Measurements from ENCODE around the gene FAM118B. TPM values are rescaled to one million over a fixed set of nuclear protein-coding genes. Genes with fewer than 3 reads are reported as not detected.

FAM118B gene
- total and polyA plus RNA-seq, 2 of the 8 experiments (the other 6 are each of a cell fraction or from before 2014, with no cell fraction given), result 25.3 to 48.3 TPM

GRCh38 chr11:126214441-126214840, 2.9 kb downstream of the FAM118B start:
- H2BK120ac ChIP-seq (replicated peaks; ENCODE audit: low read depth, low read length), result no peak overlapping the region
- no peak overlapping the region for H2AFZ ChIP-seq (ENCODE audit: low read length)
- no peak overlapping the region for H3K27ac ChIP-seq (ENCODE audit: low read depth, low read length)
- H4K8ac ChIP-seq (ENCODE audit: extremely low read depth, insufficient read depth, low read length), result no peak overlapping the region
- H3K9ac ChIP-seq (replicated peaks in 1 of 4; ENCODE audit: extremely low read depth in 1 of 4, low read depth in 3 of 4, low read length in 3 of 4), result no peak overlapping the region
- ChIA-PET CTCF (ENCODE audit: partially characterized antibody) (no interaction called here), POLR2A (ENCODE audit: partially characterized antibody) (interaction anchor here (1.6 kb wide), 1 partner anchor 16 kb away, joined by 4 read pairs; no protein-coding TSS in a partner anchor)
- peaks cover 3 to 4% of the 10 kb centered on the region in 2 experiments for H4K20me1 ChIP-seq (replicated peaks in 1 of 2; ENCODE audit: control insufficient read depth in 1 of 2, insufficient read depth in 2 of 2, low read length in 2 of 2)
- H4K5ac ChIP-seq (ENCODE audit: insufficient read length, low read depth, low read length), result no peak overlapping the region
- H3K36me3 ChIP-seq (ENCODE audit: control insufficient read depth in 2 of 4, insufficient read depth in 4 of 4, low read length in 3 of 4), result peaks cover 0 to 5% (median 2%) of the 10 kb centered on the region in 4 experiments; a peak in 4 of 8 replicates
- 94% methylated on average over 2 of the region's 2 CpGs; no CpG with 5 or more reads in 1 of the 2 experiments for WGBS, 2 experiments (ENCODE audit: extremely low coverage in 1 of 2, insufficient coverage in 1 of 2, insufficient read length in 1 of 2, insufficient replicate concordance in 2 of 2, low coverage in 1 of 2, low lambda C conversion rate in 2 of 2, missing lambda C conversion rate in 1 of 2)
- H2BK15ac ChIP-seq (ENCODE audit: low read length), result no peak overlapping the region
- H3K79me1 ChIP-seq (ENCODE audit: low read depth, low read length), result peaks cover 18% of the 10 kb centered on the region
- H3K4me3 ChIP-seq (ENCODE audit: extremely low read depth in 1 of 4, insufficient read depth in 2 of 4, low read depth in 3 of 4, low read length in 4 of 4), result no peak overlapping the region
- no peak overlapping the region for H3K23ac ChIP-seq (ENCODE audit: insufficient read length)
- H2BK20ac ChIP-seq (ENCODE audit: low read length), result no peak overlapping the region
- H3K18ac ChIP-seq (ENCODE audit: extremely low read depth, low read length), result no peak overlapping the region
- H3K79me2 ChIP-seq (ENCODE audit: control insufficient read depth in 1 of 2, insufficient read depth in 2 of 2, low read length in 2 of 2), result peaks cover 10 to 85% of the 10 kb centered on the region in 2 experiments
- TF ChIP-seq SIN3A (conservative IDR thresholded peaks at IDR 0.05 in 1 of 2, IDR thresholded peaks at IDR 0.05 in 1 of 2; ENCODE audit: low read depth in 1 of 2, low read length in 2 of 2) (no peak), SP4 (IDR thresholded peaks at IDR 0.05; ENCODE audit: low read length) (no peak), SUZ12 (IDR thresholded peaks at IDR 0.05; ENCODE audit: low read length) (no peak), TBP (IDR thresholded peaks at IDR 0.05; ENCODE audit: low read depth, low read length) (no peak), JUND (IDR thresholded peaks at IDR 0.05; ENCODE audit: low read length) (no peak), GABPA (IDR thresholded peaks at IDR 0.05; ENCODE audit: borderline replicate concordance, insufficient read depth, low read length) (no peak)
- no peak overlapping the region for H3K56ac ChIP-seq (replicated peaks; ENCODE audit: insufficient read length, low read depth, low read length)
- no peak overlapping the region for H3K14ac ChIP-seq (ENCODE audit: insufficient read length)
- H3K4me1 ChIP-seq (replicated peaks in 1 of 4; ENCODE audit: control insufficient read depth in 3 of 4, insufficient read depth in 4 of 4, low read length in 3 of 4), result peaks cover 0 to 11% (median 3%) of the 10 kb centered on the region in 4 experiments; a peak in 2 of 7 replicates
- no peak overlapping the region for H3K4me2 ChIP-seq (ENCODE audit: insufficient read depth in 1 of 2, low read depth in 2 of 2, low read length in 2 of 2)
- H3K9me3 ChIP-seq (ENCODE audit: insufficient read depth in 2 of 2, low read depth in 1 of 2, low read length in 1 of 2), result no peaks in the 10 kb centered on the region
- H2BK12ac ChIP-seq (ENCODE audit: low read depth, low read length), result no peak overlapping the region
- no peak overlapping the region for H4K91ac ChIP-seq (replicated peaks; ENCODE audit: insufficient read length, low read length)
- H2AK5ac ChIP-seq (ENCODE audit: low read depth, low read length), result no peak overlapping the region
- no peak overlapping the region for H3K4ac ChIP-seq (replicated peaks; ENCODE audit: insufficient read length, low read depth, low read length)
- peaks cover 7% of the 10 kb centered on the region; the same call in 1 of the 2 replicates for H3K23me2 ChIP-seq (ENCODE audit: low read depth, low read length)
- DNase-seq (ENCODE audit: low read depth in 1 of 2, low spot score in 2 of 2), result no peak
- no peak for FAIRE-seq
- H2BK5ac ChIP-seq (ENCODE audit: low read depth, low read length), result no peak overlapping the region
- no peaks in the 10 kb centered on the region for H3K27me3 ChIP-seq (replicated peaks in 1 of 4; ENCODE audit: control insufficient read depth in 3 of 4, extremely low read depth in 1 of 4, insufficient read depth in 3 of 4, low read length in 3 of 4)
